Panc1 (cell line): ENCODE results near the gene MYO5B.

Experiments
- POLR2AphosphoS5 ChIP-seq: IDR thresholded peaks from 2 replicates; pipeline ENCODE4 v1.6.1; 2012; ENCODE audit warnings: mild to moderate bottlenecking, low read depth, low read length, moderate library complexity
- TCF7L2 ChIP-seq: IDR thresholded peaks from 2 replicates; pipeline ENCODE4 v1.6.1; 2011; ENCODE audit warnings: mild to moderate bottlenecking, low read depth, low read length, inconsistent platforms
- TF ChIP-seq, protein P1 (sequence below): fragments of 450-650 bp; IDR thresholded peaks from 2 replicates; pipeline ENCODE4 v1.5.1; 2017; ENCODE audit warnings: mild to moderate bottlenecking

DNA sequence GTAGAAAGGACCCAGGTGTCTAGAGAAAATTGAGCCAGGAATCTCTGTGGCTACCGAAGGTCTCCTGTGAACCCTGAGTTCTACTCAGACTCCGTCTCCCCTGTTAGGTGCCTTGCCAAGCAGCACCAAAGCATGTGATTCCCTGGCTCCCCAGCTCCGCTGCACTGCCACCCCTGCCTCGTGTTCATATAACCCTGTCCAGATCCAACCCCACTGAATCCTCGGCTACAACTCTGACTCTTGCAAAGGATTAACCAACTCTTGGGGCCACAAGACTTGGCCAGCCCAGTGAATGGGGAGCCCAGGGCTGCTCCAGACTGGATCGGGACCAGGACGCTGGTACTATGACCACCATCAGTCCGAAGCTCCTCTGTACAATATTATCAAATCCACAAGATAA, 344.3 kb downstream of the MYO5B start:
- no peak for TF ChIP-seq POLR2AphosphoS5
- TF ChIP-seq, protein P1, sequence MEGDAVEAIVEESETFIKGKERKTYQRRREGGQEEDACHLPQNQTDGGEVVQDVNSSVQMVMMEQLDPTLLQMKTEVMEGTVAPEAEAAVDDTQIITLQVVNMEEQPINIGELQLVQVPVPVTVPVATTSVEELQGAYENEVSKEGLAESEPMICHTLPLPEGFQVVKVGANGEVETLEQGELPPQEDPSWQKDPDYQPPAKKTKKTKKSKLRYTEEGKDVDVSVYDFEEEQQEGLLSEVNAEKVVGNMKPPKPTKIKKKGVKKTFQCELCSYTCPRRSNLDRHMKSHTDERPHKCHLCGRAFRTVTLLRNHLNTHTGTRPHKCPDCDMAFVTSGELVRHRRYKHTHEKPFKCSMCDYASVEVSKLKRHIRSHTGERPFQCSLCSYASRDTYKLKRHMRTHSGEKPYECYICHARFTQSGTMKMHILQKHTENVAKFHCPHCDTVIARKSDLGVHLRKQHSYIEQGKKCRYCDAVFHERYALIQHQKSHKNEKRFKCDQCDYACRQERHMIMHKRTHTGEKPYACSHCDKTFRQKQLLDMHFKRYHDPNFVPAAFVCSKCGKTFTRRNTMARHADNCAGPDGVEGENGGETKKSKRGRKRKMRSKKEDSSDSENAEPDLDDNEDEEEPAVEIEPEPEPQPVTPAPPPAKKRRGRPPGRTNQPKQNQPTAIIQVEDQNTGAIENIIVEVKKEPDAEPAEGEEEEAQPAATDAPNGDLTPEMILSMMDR = no peak
- no peak for TF ChIP-seq TCF7L2
